Stimulated activated naive CD4-positive, alpha-beta T cell treated with Interleukin-2 at 50 U/mL for 16 hours (primary cell): Measurements from ENCODE around the gene COL4A4.
A peak's percentile ranks its signal among the peaks of the same experiment; 100 is the strongest.

ENCODE experiments used
- DNase-seq: peaks from one replicate; lab custom pipeline; 2025; lab: John Stamatoyannopoulos, UW

The COL4A4 gene

DNA sequence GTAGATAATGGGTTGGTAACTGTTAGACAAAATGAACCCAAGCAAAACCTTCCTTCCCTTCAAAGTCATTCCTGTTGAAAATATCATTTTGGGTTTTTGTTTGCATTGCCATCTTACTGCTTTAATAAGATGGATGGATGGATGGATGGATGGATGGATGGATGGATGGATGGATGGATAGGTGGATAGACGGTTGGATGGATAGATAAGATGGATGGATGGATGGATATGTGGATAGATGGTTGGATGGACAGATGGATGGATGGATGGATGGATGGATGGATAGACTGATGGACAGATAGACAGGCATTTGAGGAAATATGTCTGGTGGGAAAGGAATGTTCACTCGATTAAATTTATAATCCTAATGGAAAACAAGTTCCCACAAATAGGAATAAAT lies 133.2 kb downstream of the COL4A4 start:
- DNase-seq = no peak

GRCh38 chr2:227029426-227030105 lies 134.4 kb downstream of the COL4A4 start:
- DNase-seq = no peak

GRCh38 chr2:227025510-227025909 lies 138.5 kb downstream of the COL4A4 start:
- no peak for DNase-seq

DNA sequence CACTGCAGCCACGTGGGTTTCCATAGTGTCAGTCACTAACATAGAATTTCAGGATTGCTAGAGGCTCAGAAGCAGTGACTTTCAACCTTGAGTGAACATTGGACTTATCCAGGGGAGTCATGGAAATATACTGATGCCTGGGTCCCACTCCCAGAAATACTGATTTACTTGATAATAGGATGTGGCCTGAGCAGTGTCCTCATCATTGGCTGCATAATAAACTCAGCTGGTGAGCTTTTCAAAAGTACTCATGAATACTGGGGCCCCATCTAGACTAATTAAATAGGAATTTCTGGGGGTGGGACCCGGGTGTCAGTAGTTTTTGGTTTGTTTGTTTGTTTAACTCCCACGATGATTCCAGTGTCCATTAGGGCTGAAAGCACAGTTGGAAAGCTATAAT lies 141.4 kb downstream of the COL4A4 start:
- no peak for DNase-seq

DNA sequence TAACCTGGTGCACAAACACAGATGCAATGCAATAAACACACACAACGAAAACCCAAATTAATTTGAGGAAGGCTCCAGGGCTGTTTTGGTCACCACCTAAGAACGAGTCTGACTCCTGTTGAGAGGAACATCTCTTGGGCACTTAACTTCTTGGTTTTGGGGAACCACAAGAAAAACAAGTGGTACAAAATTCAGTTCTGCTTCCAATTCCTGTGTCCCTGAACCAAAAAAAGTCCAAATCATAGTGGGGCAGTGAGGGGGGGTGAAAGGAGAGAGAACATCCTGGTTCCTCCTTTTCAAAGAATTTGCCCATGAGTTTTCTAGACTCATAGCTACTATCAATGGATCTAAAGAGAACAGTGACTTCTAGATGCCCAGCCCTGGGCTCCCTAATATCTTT lies 143.6 kb downstream of the COL4A4 start:
- no peak for DNase-seq

DNA sequence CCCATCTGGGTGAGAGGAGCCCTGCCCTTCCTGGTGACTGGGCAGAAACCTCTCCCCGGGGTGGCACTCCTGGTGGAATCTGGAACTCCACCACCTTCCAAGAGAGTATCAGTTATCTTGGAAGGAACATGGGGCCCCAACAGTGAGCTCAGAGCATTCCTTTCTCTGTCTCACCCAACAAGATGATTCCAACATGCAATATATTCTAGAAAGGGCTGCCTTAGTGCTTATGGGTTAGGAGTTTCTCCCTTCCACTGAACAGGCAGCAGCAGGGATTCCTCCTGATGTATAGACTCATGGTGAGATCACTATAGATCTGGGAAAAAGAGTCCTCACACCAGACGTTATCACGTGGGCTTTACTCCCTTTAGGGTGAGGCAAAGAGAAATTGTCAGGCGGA lies 147.1 kb downstream of the COL4A4 start:
- no peak for DNase-seq

DNA sequence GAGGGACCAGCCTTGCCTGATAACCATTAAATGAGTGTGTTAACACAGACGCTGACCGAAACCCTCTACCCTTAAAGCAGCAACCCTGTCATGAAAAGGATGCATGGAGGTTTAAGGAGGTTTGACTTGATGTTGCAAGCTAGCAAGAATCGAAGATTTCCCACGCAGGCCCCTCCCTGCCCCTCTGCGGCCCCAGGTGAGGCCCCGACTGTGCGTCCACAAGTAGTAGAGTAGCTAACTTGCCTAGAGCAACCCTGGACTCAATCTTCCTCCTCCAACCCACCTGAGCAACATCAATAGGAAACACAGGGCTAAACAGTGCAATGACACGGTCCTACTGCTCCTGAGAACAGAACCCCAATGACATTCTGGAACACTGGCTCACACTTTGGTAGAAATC lies 150.1 kb downstream of the COL4A4 start:
- DNase-seq = no peak

DNA sequence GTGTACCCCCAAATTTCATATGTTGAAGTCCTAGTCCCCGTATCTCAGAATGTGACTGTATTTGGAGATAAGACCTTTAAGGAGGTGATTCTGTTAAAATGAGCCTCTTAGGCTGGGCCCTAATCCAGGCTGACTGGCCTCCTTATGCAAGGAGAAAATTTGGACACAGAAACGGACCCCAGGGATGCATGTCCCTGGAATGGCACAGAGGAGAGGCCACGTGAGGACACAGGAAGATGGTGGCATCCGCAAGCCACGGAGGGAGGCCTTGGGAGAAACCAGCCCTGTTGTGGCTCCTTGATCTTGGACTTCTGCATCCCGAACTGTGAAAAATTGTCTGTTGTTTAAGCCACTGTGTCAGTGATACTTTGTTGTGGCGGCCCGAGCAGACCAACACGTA lies 150.7 kb downstream of the COL4A4 start:
- DNase-seq = no peak

GRCh38 chr2:227010433-227010832 lies 153.6 kb downstream of the COL4A4 start:
- DNase-seq = no peak

- no peak for DNase-seq
Measured at GRCh38 chr2:227007940-227008339, 156.1 kb downstream of the COL4A4 start.

DNA sequence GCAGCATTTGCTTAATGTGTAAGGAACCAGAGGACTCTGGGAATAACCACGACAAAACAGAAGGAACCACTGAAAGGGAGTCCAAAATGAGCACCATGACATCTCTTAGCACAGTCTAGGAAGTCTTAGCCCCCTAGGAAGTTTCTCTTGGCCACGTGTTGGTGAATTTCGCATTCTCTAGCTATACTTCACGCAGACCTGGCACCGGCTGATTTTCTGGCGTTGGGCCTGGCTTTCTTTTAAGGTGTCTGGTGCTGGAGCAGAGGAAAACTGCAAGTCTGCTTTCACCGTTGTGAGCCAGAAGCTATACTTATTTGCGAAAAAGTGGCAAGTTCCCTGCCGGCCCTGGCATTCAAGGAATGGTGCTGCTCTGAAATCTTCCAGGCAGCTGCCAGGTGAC lies 156.9 kb downstream of the COL4A4 start:
- DNase-seq = no peak

- no peak for DNase-seq
Measured at GRCh38 chr2:227006189-227006897, 157.7 kb downstream of the COL4A4 start.

DNA sequence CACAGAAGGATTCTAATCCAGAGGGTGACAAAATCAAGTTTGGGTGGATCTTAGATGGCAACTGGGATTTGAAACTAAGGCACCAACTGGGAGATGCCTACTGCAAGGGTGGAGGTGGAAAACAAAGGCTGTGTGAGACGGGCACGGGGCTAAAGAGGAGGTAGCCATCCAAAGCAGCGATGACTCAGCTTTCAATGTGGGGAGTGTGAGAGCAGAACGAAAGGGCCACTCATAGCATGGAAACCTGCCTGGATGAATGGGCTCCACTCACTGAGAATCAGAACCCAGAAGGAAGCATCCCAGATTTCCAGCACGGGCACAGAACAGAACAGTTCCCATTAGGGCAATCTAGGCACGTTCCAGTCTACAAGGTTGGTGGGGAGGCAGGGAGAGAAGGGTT lies 159.5 kb downstream of the COL4A4 start:
- DNase-seq = no peak

DNA sequence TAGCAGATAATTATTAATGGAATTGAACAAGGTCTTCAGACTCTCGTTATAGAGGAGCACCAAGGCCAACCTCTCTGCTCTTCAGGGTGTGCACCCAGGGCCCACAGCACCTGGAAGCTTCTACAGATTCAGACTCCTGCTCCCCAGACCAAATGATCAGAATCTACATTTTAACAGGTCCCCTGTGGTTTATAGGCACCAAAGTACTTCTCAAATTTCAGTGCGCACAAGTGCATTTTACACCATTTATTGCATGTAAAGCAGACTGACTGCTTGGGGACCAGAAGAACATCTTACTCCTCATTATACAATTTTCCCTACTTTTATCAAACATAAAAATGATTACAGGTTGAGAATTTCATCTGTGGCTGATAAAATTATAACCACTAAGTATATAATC lies 163.9 kb downstream of the COL4A4 start:
- no peak for DNase-seq

- no peak for DNase-seq
Measured at GRCh38 chr2:226999661-227000060, 164.3 kb downstream of the COL4A4 start.

- DNase-seq = peak; percentile 28
Measured at GRCh38 chr2:226995625-226996041, 168.4 kb downstream of the COL4A4 start.

DNA sequence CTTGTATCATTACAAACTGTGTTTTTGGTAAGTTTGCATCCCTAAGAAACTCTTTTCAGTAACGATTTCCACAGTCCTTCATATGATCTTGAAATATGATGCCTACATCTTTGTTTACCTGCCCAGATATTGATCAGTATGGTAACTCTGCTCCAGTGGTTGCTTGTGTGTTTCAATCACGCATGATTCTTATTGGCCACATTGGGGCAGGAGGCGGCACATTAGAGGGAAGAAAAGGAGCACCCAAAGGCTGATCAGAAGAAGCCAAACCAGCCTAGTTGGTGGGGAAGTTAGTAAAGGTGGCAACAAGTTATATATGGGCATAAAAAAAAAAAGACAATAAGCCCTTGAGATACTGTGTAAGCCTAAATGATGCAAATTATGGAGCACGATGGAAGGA lies 169.2 kb downstream of the COL4A4 start:
- no peak for DNase-seq

- no peak for DNase-seq
Measured at GRCh38 chr2:226993171-226993570, 170.8 kb downstream of the COL4A4 start.

DNA sequence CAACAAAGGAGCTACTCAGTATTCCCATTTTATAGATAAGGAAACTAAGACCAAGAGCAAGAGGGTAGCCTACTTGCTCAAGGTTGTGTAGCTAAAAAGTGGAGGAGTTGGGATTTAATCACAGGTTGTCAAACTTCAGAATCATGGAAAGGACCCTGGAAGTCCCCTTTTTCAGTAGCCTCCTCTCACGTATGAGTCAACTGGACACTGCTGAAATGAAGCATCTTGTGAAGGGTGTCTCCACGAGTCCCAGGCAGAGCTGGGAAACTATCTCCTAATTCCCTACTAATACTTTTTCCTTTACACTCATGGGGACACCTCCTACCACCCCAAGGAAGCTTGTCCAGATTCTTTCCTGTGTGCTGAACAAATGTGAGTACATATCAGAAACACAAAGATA lies 172.3 kb downstream of the COL4A4 start:
- no peak for DNase-seq

GRCh38 chr2:226985583-226985946 lies 178.4 kb downstream of the COL4A4 start:
- DNase-seq = no peak

DNA sequence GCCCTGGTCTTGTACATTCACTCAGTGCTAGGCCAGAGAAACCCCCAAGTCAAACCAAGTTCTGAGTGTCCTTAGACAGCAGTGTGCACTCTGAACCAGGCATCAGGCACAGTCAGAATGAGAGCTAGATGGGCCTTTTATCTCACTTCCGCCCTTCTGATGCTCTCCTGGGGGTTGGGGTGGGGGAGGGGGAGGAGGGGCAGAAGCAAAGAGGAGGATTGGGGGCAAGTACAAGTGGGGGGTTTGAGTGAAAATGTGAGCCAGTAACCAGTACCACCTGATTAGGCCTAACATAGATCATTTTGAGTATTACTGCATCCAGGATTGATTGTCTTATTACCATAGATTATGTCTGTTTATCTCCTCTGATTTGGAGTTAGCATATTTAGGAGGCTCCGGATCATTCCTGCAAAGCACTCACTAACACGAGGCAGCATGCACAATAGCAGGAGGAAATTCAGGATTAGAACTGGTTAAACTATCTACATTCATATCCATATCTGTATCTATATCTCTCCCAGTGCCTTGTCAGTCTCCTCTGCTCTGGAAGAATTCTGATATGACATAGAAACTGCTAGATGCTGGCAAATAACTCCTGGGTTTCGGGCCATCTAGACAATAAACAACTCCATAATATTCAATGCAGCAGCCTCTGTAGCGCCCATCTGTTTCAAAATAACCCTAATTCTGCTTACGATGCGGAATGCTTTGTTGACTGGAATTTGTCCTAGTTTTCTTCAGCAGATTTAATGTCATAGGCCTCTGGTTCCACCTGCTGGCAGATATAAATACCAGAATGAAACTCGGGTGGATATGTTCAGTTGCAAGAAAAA lies 179.0 kb downstream of the COL4A4 start:
- no peak for DNase-seq

DNA sequence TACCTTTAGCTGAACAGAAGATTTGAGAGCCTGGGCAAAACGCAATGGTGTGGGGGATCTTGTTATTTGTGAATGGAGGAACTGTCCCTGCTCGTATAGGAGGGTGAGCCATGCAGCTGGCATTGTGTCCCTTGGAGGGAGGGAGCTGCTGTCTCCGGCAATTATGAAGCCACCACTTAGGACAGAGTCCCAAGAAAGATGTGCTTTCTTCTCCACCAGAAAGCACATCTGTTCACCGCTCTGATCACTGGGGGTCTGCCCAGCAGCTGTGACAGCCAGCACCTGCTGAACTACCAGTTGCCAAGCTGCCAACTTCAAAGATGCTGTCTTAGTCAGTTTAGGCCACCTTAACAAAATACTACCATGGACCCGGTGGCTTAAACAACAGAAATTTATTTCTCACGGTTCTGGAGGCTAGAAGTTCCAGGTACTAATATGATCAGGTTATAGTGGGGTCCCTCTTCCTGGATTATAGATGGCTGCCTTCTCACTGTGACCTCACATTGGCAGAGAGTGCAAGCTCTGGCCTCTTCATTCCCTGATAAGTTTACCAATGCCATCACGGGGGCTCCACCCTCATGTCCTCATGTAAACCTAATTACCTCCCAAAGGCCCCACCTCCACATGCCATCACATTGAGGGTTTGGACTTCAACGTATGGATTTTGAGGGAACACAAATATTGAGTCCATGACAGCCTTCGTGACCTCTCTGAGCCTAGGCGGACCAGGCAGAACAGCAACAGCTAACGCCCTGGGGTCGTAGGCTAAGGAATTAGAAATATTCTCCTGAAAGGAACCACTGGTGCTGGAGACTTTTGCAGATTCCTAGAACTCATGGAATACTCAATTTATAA lies 179.9 kb downstream of the COL4A4 start:
- no peak for DNase-seq
